SW480 (cell line): Measurements from ENCODE around the gene SLC7A1.

Experiments
- DNase-seq: peaks from one replicate; pipeline ENCODE4 v3.0.0-alpha.2; 2016; ENCODE audit warnings: low spot score

SLC7A1 gene

DNA sequence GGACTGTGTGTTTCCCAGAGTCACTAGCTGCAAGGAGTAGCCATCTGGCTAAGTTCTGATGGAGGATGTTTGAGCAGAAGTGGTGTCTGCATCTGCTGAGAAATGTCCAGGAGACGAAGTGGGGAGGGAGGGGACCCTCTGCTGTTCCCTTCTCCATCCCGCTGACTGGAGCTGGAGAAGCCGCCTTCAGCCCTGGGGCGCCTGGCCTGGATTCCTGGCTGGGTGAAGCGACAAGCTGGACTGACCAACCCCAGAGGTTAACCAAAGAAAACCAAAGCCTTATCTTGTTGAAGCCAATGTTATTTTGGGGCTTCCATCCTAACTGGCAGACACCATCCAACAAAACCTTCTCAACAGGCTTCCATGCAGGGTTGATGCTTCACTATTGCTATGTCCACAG is 67.6 kb downstream of the SLC7A1 start:
- no peak for DNase-seq

DNA sequence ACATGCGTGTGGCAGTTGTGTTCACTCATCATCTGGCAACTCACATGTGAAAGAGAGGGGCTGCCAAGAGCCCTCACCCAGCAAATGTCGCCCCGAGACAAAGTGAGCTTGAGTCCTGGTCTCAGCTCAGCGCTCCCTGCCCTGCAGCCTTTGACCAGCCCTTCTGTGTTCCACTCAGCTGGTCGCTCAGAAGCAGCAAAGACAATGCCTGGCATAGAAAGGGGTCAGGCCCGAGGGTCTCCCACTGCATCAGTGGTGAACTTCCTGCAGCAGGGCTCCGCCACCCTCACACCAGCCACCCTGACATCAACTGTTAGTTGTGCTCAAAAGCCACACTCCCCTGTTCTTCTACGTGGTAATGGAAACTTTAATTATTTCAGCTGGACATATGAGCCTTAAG is 68.0 kb downstream of the SLC7A1 start:
- no peak for DNase-seq

DNA sequence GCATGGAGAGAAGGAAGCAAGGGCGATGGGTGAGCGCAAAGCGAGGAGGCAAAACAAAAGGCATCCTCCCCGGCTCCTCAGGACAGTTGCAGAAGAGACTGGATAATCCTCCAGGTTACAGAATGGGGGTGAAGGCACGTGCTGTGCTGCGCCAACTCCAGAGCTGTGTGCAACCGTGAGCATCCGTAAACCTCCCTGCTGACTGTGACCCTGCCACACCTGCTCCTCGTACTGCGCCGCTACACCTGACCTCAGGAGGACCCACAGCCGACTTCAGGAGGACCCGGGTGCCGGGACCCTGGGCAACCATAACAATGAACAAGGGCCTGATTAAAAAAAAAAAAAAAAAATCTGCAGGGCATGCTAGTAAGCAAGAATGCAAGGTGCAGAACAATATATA is 68.7 kb downstream of the SLC7A1 start:
- no peak for DNase-seq

DNA sequence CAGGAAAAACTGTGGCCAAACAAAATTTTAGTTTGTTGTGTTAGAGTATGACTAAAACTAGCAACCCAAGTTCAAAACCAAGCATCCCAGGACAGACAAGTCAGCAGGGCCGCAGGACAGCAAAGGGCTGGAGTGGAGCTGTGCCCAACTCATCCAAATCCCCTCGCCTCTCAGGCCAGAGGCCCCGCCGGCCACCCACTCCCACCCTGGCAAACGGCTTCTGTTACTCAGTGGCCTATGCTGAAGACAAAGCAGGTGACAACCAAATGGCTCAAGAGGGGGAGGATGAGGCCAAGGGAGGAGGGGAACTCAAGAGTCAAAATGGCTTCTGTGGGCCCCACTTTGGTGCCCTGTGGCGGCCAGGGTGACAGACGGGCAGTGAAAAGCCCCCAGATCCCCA is 69.7 kb downstream of the SLC7A1 start:
- DNase-seq: no peak

DNA sequence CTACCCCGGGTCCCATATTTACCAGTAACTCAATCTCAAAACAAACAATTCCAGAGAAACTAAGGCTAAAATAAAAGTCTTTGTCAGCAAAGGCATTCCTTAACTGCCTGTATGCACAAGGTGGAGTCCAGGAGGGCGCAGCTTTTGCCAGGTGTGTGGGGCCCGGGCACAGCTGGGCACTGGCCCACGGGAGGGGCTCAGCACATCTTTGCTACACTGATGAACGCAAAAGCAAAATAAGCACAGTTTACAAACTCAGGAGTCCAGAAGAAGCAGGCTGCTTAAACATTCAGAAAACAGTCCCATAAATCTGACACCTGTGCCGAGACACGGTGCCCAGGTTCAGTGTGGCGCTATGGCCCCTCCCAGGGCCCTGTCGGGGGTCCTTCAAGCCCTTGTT is 70.8 kb downstream of the SLC7A1 start:
- DNase-seq: no peak

DNA sequence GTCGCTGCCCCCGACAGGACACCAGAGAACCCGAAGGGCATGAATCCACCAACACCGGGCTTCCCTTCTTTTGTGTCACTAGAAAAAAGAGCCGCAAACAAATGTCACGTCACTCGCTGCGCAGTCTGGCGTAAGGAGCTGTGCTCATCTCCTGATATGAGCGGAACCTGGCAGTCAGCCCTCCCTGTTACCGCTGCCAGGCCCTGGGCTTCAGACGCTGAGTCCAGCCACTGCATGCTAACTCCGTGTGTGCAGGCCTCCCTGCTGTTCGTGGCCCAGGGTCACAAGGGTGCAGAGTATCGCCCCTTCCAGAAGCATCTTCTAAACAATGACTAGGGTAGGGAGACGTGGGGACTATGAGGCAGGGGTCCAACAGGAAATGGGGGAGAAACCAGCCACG is 71.3 kb downstream of the SLC7A1 start:
- DNase-seq: no peak

DNA sequence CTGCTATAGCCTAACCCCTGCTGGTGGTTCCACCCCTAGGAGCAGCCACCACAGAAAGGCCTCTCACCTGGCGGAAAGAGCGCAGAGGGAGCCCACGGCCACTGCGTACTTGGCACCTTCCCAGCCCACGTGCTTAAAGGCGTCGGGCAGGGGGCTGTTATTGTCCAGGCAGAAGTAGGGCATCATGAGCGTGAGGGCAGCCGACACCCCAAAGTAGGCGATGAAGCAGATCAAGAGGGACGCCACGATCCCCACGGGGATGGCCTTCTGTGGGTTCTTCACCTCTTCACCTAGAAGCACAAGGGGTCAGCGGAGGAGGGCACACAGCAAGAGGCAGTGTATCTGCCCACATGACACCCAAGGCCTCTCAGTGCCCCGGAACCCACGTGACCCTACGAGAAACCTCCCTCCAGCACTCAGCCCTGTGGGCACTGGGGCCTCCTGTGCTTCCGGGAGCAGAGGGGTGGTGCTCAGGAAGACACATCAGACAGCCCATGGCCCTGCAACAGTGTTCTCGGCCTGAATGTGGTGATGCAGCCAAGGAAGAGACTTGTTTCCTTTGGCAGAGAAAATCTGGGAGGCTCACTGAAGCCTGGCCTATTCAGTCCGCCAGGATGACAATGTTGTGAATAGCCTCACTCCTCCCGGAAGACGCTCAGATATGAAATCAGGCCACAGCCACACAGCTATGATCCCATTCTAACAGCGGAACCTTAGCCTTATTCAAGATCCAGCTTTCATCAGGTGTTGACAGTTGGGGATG is 72.1 kb downstream of the SLC7A1 start:
- DNase-seq: no peak

DNA sequence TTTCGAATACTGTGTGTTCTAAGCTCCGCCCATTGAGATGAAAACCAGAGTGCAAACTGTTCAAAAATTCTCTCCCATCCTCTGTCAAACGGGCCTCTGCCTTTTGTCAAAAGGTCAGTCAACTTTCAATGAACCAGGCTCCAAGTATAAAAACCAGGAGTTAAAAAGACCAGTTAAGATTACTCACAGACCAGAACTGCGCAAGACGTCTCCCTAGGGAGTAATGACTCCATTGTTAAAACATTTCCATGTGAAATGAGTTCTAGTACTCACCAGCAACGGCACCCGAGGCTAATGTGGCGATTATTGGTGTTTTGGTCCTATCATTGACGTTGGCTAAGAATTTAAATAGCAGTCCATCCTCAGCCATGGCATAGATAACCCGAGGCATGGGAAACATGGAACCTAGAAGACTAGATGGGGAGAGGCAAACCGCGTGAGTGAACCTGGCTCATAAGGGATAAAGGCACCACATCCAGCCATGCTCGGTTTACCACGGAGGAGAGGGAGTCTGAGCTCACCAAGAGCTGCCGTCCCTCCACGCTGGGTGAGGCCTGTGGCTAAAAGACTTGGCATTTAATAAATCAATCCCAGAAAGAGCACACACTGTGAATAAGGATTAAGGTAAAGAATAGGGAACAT is 73.3 kb downstream of the SLC7A1 start:
- no peak for DNase-seq

DNA sequence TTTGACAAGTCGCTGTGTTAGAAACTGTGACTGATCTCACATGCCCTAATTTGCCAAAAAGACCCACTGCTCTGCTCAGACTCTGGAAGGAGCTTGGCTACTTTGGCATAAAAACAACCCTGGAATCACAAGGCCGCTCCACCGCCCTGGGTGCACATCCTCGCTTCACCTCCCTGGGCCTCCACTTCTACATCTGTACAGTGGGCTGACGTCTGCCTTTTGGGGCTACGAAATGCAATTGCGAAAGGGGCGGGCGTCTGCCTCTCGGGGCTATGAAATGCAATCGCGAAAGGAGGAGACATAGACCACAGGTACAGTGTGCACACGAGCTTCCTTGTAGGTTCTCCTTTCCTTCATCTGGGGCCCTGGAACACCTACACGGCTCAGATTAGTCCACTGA is 74.2 kb downstream of the SLC7A1 start:
- DNase-seq: no peak

DNA sequence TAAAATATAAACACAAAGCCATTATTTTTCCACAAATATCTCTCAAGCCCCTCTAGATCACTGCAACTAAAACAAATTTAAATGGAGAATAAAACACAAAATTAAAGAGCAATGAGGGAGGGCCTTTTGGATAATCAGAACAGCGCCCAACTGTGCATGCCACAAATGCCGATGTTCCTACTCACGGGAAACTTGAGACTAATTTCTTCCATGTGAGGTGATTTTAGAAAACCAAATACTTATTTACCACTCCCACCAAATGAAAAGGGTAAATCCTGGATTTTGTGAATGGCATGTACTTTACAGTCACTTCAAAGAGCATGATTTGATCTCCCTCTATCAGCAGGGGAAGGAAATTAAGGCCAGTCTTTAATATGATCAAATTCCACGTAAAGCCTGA is 74.8 kb downstream of the SLC7A1 start:
- DNase-seq: no peak

DNA sequence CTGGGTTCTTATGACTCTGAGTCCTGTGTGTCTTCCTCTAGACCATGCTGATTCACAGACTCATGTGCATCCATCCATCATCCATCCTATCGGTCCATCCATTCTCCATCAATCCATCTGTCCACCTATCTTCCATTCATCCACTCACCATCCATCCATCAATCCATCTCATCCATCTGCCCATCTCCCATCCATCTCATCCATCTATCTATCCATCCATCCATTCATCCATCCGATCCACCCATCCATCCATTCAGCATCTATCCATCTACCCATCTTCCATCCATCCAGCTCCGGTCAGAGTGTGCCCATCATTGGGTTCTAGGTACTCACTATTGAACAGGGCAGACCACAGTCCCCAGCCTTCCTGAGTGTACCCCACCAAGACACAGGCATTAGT is 75.6 kb downstream of the SLC7A1 start:
- no peak for DNase-seq

DNA sequence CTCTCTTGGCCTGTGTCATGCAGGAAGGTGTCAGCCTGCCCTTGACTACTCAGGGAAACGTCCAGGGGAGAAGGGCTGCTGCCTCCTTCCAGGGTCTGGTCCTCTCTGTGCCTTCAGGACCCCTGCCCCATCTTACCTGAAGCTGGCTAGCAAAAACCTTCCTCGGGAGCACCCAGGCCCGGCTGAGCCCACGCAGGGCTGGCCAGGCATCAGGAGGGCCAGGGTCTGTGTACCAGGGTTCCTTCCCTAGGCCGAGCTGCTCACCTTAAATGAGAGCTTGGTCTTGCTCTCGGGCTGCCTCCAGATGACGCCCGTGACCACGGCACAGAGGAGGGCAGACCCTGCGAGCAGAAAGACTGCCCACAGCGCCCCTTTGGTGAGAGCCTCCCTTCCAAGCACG is 78.6 kb downstream of the SLC7A1 start:
- DNase-seq: no peak

DNA sequence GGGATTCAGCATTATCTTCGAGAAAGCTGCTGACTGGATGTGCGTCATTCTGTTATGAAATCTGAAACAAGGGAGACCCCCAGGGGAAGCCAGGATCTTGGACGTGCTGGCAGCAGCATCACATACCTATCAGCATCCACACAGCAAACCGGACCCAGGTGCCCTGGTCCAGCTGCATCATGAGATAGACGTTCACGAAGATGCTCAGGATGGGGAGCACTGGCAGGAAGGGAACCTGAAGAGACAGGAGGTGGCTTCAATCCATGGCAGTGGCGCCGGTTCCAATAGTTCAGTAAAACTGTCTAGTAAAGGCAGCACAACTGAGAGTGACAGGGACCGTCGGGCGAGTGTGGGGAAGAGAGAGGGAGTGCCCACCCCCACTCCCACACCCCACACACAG is 79.5 kb downstream of the SLC7A1 start:
- DNase-seq: no peak

DNA sequence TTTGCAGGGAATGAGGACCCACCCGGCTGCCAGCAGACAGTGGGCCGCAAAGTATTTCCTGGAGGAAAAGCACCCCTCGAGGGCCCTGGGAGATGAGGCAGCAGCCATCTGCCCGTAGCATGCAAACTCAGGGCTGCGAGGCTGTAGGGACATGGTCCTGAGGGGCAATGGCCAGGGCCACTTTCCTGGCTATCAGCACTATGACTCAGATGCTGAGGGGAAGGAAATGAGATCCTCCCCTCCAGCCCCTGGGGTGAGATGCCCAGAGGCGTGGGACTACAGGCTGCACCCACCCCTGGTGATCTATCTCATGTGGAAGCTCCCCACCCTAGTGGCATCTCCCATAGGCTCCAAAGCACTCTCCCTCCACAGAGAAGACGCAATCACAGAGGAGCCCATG is 80.1 kb downstream of the SLC7A1 start:
- DNase-seq: no peak

DNA sequence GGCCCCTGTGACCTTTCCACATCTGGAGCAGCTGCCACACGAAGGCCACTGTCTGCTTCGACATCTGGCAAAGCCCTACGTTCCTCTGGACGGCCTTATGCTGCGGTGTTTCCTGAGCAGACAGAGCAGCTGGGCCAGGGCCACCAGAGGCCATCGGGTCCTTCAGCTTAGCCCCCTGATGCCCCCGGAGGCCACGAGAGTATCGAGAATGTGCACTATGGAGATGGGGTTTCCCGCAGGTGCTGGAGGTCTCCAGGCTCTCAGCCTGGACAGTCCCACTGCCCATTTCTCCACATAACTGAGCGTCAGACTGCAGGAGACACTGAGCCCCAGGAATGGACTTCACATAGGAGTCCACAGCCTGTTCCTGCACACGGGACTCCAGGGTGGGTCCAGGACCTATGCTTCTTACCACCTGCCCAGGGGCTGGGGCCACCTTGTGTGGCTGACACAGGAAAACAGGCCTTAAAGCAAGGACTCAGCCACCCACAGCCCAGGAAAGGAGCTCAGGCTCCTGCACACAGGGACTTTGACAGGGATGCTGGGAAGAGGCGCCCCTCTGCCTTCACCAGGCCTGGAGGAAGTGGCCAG is 80.7 kb downstream of the SLC7A1 start:
- no peak for DNase-seq

DNA sequence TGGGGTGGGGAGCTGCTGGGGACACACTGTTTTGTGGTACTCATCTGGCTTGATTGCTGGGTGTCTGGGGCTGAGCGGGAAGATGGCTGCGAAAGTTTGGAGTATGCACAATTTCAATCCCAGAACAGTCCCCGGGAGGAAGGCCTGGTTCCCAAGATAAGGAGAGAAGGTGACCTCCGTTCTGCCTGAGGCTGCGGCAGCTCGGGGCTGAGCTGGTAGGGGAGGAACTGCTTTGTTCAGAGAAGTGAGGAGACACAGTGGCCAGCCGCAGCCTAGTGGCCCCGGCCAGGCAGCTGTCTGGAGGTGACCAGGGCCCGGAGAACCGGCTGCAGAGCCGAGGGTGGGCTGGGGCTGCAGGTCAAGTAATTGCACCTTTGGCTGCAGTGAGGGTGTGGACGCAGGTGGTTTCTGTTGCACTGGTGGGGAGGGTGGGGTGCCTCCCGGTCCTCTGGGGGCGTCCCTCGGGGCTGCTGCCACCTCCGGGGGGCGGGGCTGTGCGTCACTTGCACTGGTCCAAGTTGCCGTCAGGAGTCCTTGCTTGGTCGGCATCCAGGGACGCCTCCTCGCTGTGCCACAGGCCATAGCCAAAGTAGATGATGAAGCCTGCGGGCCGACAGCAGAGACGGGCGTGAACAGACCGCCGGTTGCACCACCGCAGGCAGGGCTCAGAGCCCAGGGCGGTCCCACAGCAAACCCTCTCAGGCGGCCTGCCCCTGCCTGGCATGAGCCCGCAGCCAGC is 81.3 kb downstream of the SLC7A1 start:
- DNase-seq: no peak

DNA sequence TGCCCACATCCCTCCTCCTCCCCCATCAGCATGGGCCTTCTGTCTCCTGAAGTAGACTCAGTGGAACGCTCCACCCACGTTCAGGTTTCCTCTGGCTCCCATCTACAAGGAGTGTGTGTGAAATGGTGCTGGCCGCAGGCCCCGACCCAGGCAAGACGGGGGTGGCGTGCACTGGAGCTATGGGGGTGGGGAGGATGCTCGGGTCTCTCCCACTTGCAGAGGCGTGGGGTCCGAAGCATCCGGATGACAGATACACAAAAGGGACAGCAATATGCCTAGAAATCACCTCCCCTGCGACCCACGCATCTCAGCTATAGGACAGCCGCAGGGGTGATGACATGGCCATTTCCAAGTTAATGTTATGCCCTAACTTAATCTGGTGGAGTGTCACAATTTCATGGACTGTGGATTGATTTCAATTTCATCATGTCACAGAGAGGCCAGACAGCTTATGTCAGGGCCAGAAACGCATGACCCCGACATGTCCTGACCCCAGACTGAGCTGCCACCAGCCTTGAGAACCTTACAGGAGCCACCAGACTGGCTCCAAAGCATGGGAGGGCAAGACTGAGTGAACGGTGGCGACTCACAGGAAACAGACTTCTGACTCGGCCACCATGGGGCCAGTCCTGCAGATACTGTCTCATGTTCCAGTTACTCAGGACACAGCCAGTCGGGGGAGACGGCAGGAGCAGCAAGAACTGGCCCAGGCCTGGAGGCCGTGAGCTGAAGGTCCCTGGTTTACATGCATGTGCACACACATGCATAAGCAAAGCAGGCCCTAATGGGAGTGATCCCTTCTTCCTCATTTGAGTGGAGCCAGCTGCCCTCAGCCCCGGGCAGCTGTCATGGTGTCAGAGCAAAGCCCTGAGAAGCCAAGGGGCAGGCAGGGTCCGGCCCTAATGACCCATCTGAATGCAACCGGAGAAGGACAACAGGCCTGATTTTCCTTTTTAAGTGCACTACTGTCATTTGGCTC is 82.2 kb downstream of the SLC7A1 start:
- DNase-seq: no peak

DNA sequence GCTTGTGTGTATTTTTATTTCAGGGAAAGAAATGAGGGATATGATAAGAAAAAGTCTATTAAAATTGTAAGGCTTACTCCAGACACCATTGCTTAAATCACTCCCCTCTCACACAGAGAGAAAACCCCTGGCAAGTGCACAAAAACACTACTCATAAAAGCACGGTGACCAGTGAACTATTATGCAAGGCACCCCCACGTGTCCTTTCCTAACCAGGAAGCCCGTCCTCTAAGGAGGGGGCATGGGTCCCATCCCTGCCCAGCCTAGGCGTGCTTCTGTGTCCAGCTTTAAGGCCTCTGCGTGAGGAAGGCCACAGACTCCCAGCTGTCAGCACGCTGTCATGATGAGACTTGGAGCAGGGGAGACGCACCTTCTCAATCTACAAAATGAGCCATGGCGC is 83.5 kb downstream of the SLC7A1 start:
- no peak for DNase-seq

DNA sequence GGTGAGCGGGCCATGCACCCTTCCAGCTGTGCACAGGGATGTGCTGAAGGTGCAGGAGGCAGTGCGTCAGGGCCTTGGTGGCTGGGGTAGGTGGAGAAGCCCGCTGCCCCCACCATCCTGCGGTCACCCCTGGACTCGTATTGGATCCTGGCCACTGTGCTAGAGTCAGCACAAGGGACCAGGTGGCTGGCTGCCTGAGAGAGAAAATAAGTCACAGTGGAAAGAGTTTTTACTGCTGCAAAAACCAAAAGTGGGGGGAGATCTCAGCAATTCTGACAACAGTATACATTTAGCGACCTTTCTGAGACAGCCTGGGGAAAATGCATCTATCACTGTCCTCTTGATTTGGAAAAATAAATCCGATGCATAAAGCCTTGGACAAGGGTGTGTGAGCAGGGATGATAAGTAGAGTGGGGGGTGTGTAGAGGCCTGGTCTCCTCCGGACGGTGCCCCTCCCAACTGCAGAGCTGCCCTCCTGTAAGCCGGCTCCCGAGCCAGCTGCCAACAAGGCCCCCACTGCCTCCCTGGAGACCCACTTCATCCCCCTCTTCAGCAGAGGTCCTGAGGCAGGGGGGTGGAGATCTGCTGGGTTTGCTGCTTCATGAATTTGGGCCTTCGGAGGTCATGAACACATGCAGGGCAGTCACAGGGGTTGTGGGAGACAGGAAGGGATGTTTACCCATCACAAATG is 84.2 kb downstream of the SLC7A1 start:
- DNase-seq: no peak

DNA sequence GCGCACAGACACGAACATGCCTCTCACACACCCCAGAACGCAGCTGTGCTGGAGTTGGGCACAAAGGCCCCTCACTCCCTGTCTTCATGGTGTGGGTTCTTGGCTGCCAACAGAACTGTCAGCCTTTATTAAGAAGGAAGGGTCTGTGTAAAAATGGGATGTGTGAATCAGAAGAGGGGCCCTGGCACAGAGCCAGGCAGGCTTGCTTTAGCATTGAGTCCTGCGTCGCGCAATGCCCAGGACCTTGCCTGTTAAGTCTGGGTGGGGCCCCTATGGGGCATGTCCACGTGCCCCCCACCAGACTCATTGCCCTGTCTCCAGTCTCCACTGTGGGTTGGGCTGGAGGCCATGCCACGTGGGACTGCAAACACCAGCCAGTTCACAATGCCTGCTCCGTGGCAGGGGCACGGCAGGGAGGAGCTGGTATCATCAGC is 84.8 kb downstream of the SLC7A1 start:
- no peak for DNase-seq

DNA sequence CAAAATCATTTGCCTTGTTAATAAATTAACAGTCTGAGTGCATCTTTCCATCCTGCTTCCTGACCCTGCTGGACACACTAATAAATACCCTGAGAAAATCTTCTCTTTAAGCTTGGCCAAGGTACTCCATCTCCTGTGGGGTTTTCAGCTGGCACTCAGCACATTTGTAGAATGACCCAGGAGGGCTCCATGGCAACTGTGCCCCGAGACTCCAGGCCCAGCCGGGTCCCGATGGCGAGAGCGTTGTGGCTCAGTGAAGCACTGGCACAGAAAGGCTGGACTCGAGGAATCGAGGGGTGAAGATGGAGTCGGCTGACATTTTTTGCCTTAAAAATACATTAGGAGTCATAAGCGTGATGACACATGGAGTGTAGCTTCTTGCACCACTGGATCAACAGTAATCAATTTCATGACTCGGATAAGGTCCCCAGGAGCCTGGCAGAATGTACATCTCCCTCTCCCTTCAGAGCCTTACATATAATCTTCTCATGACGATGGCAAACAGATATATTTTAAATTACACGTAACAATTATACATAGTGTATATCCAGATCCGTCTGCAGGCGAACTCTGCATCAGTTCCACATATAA is 85.4 kb downstream of the SLC7A1 start:
- no peak for DNase-seq
